ENCODE data around the gene RPS10.

DNA sequence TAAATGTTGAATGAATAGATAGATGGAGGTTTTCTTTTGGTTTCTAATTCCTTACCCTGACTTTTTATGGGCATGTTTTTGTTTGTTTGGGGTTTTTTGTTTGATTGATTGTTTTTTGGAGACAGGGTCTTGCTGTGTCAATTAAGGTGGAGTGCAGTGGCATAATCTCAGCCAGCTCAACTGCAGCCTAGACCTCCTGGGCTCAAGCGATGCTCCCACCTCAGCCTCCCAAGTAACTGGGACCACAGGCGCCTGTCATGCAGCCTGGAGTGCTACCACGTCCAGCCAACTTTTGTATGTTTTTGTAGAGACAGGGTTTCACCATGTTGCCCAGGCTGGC, 31.9 kb downstream of the RPS10 start:
- TF ChIP-seq CTCF (IDR thresholded peaks at IDR 0.05; ENCODE audit: borderline replicate concordance, extremely low read depth, low read length, poor library complexity, severe bottlenecking) (no peak), EZH2 (IDR thresholded peaks at IDR 0.05; ENCODE audit: borderline replicate concordance, low read depth, low read length, severe bottlenecking) (no peak)
